SHP77 (cell line): ENCODE results near the gene BCL2L12.
"Not testable (repeated sequence)": the region's sequence is repeated elsewhere in the genome, so short reads cannot be mapped to it uniquely, and the experiment has no call there.

ENCODE experiments used
- DNase-seq, 2 experiments: peaks; one replicate each; lab custom pipeline; 2025; lab: John Stamatoyannopoulos, UW

Gene BCL2L12

GRCh38 chr19:49665351-49666119 lies at the start of gene BCL2L12, which contains the start of gene IRF3:
Gene BCL2L12 (plus strand): TSS chr19:49665933. CDS start chr19:49666693, 760 bp downstream.
Gene IRF3 (minus strand): TSS chr19:49665857. CDS start chr19:49664838, 1,019 bp downstream.
- DNase-seq: peak; percentile 74 to 87

GRCh38 chr19:49616532-49616931 lies 49.2 kb upstream of the BCL2L12 start:
- DNase-seq: no peak

- no peak for DNase-seq
These were observed 48.8 kb upstream of the BCL2L12 start for GRCh38 chr19:49616945-49617344.

GRCh38 chr19:49617860-49618259 lies 47.9 kb upstream of the BCL2L12 start:
- DNase-seq: not testable (repeated sequence)

- no peak for DNase-seq
These were observed 40.5 kb upstream of the BCL2L12 start for GRCh38 chr19:49624967-49625910.

- DNase-seq: no peak
These were observed 39.5 kb upstream of the BCL2L12 start for GRCh38 chr19:49626226-49626625.

- DNase-seq: no peak
These were observed 36.1 kb upstream of the BCL2L12 start for GRCh38 chr19:49629659-49630058.

- DNase-seq: no peak
These were observed 34.6 kb upstream of the BCL2L12 start for GRCh38 chr19:49631014-49631588.

GRCh38 chr19:49631610-49632192 lies 34.0 kb upstream of the BCL2L12 start:
- no peak for DNase-seq

GRCh38 chr19:49632576-49632975 lies 33.2 kb upstream of the BCL2L12 start:
- no peak for DNase-seq

- DNase-seq: not testable (repeated sequence)
These were observed 32.5 kb upstream of the BCL2L12 start for GRCh38 chr19:49633273-49633672.

GRCh38 chr19:49635530-49636232 lies 30.1 kb upstream of the BCL2L12 start:
- no peak for DNase-seq

GRCh38 chr19:49636233-49636932 lies 29.4 kb upstream of the BCL2L12 start:
- no peak for DNase-seq

GRCh38 chr19:49637821-49638738 lies 27.7 kb upstream of the BCL2L12 start:
- no peak for DNase-seq

GRCh38 chr19:49639401-49640112 lies 26.2 kb upstream of the BCL2L12 start:
- DNase-seq: no peak

GRCh38 chr19:49640113-49640898 lies 25.4 kb upstream of the BCL2L12 start, which contains the start of gene RRAS:
Gene RRAS (minus strand): TSS chr19:49640143. CDS start chr19:49640098, 45 bp downstream.
- DNase-seq: peak; percentile 97 to 98

GRCh38 chr19:49641688-49642491 lies 23.8 kb upstream of the BCL2L12 start, which contains the start of gene SCAF1:
Gene SCAF1 (plus strand): TSS chr19:49642209. CDS start chr19:49645027, 2,818 bp downstream.
- peak; percentile 97 to 99 for DNase-seq
